Measurements from ENCODE around the gene ACTR3C. TPM values are rescaled to one million over a fixed set of nuclear protein-coding genes. Genes with fewer than 3 reads are reported as not detected.

The ACTR3C gene
- 6.1 TPM for polyA plus RNA-seq
- long read RNA-seq, donor 1, full-length matches to known transcripts = 2 of 2 reads
- long read RNA-seq, donor 1, partial matches to known transcripts = 0 of 2 reads
- long read RNA-seq, donor 1, other reads (novel, unspliced or antisense) = 0 of 2 reads
- long read RNA-seq, donor 2, full-length matches to known transcripts = 3 of 3 reads
- long read RNA-seq, donor 2, partial matches to known transcripts = 0 of 3 reads
- long read RNA-seq, donor 2, other reads (novel, unspliced or antisense) = 0 of 3 reads
- long read RNA-seq, donor 3, full-length matches to known transcripts = 3 of 3 reads
- long read RNA-seq, donor 3, partial matches to known transcripts = 0 of 3 reads
- long read RNA-seq, donor 3, other reads (novel, unspliced or antisense) = 0 of 3 reads
- long read RNA-seq, donor 4 = 0 reads
- long read RNA-seq, donor 5, full-length matches to known transcripts = 3 of 3 reads
- long read RNA-seq, donor 5, partial matches to known transcripts = 0 of 3 reads
- long read RNA-seq, donor 5, other reads (novel, unspliced or antisense) = 0 of 3 reads
- long read RNA-seq, donor 6, full-length matches to known transcripts = 3 of 3 reads
- long read RNA-seq, donor 6, partial matches to known transcripts = 0 of 3 reads
- long read RNA-seq, donor 6, other reads (novel, unspliced or antisense) = 0 of 3 reads
- long read RNA-seq, donor 7 = 0 reads
- long read RNA-seq, donor 8, full-length matches to known transcripts = 3 of 3 reads
- long read RNA-seq, donor 8, partial matches to known transcripts = 0 of 3 reads
- long read RNA-seq, donor 8, other reads (novel, unspliced or antisense) = 0 of 3 reads
- long read RNA-seq, donor 9 = 0 reads
- long read RNA-seq, donor 10, full-length matches to known transcripts = 1 of 1 reads
- long read RNA-seq, donor 10, partial matches to known transcripts = 0 of 1 reads
- long read RNA-seq, donor 10, other reads (novel, unspliced or antisense) = 0 of 1 reads
- long read RNA-seq, donor 11 = 0 reads

GRCh38 chr7:150322833-150323681 lies at the start of gene ACTR3C, which contains the start of gene LRRC61:
ACTR3C (minus strand) TSS chr7:150323545; CDS start chr7:150295296, 28,249 bp downstream.
LRRC61 (plus strand) TSS chr7:150323355; CDS start chr7:150336862, 13,507 bp downstream.
- no CpG with 5 or more reads among the region's 82 CpGs for WGBS (ENCODE audit: insufficient coverage, low lambda C conversion rate)

GRCh38 chr7:150372271-150373048 lies 49.1 kb upstream of the ACTR3C start:
- no peak for DNase-seq
- peaks cover 2% of the 10 kb centered on the region for H3K9me3 ChIP-seq (ENCODE audit: control insufficient read depth, low read depth, low read length)
- H3K27me3 ChIP-seq (ENCODE audit: control insufficient read depth, insufficient read depth, low read length) = no peaks in the 10 kb centered on the region
- H3K4me1 ChIP-seq (ENCODE audit: control insufficient read depth, insufficient read depth, low read length) = peaks cover 67% of the 10 kb centered on the region
- H3K4me3 ChIP-seq (ENCODE audit: low read length) = no peak overlapping the region
- H3K36me3 ChIP-seq (ENCODE audit: control insufficient read depth, insufficient read depth, low read length) = peaks cover 47% of the 10 kb centered on the region
- H3K27ac ChIP-seq (ENCODE audit: low read length) = no peak overlapping the region
- no CpG with 5 or more reads among the region's 79 CpGs for WGBS (ENCODE audit: insufficient coverage, low lambda C conversion rate)

More at GRCh38 chr7:150322833-150323681, at the start of gene ACTR3C, which contains the start of gene LRRC61:
- Histone ChIP-seq H3K4me1 (ENCODE audit: control insufficient read depth, insufficient read depth, low read length) (peaks cover 22% of the 10 kb centered on the region), H3K9me3 (ENCODE audit: control insufficient read depth, low read depth, low read length) (no peaks in the 10 kb centered on the region), H3K36me3 (ENCODE audit: control insufficient read depth, insufficient read depth, low read length) (peaks cover 24% of the 10 kb centered on the region), H3K27ac (ENCODE audit: low read length) (peak within 1 kb of the TSS; percentile 85), H3K27me3 (ENCODE audit: control insufficient read depth, insufficient read depth, low read length) (no peaks in the 10 kb centered on the region), H3K4me3 (ENCODE audit: low read length) (peak within 1 kb of the TSS; percentile 82)
- peak; percentile 68 to 87 for DNase-seq

GRCh38 chr7:150371996-150372270 lies 48.6 kb upstream of the ACTR3C start:
- no peaks in the 10 kb centered on the region for H3K27me3 ChIP-seq (ENCODE audit: control insufficient read depth, insufficient read depth, low read length)
- no peak overlapping the region for H3K27ac ChIP-seq (ENCODE audit: low read length)
- H3K4me1 ChIP-seq (ENCODE audit: control insufficient read depth, insufficient read depth, low read length) = peaks cover 66% of the 10 kb centered on the region
- no CpG with 5 or more reads among the region's 30 CpGs for WGBS (ENCODE audit: insufficient coverage, low lambda C conversion rate)
- H3K9me3 ChIP-seq (ENCODE audit: control insufficient read depth, low read depth, low read length) = peaks cover 2% of the 10 kb centered on the region
- DNase-seq = no peak
- H3K36me3 ChIP-seq (ENCODE audit: control insufficient read depth, insufficient read depth, low read length) = peaks cover 47% of the 10 kb centered on the region
- no peak overlapping the region for H3K4me3 ChIP-seq (ENCODE audit: low read length)

- Histone ChIP-seq H3K27me3 (ENCODE audit: control insufficient read depth, insufficient read depth, low read length) (no peaks in the 10 kb centered on the region), H3K4me1 (ENCODE audit: control insufficient read depth, insufficient read depth, low read length) (peaks cover 62% of the 10 kb centered on the region), H3K9me3 (ENCODE audit: control insufficient read depth, low read depth, low read length) (peaks cover 2% of the 10 kb centered on the region), H3K36me3 (ENCODE audit: control insufficient read depth, insufficient read depth, low read length) (peaks cover 47% of the 10 kb centered on the region), H3K4me3 (ENCODE audit: low read length) (no peak overlapping the region), H3K27ac (ENCODE audit: low read length) (peak overlapping the region; percentile 94)
- DNase-seq = no peak
- WGBS (ENCODE audit: insufficient coverage, low lambda C conversion rate) = no CpG with 5 or more reads among the region's 48 CpGs
Observed at GRCh38 chr7:150371131-150371995, 48.0 kb upstream of the ACTR3C start.

GRCh38 chr7:150370612-150371071 lies 47.3 kb upstream of the ACTR3C start:
- peaks cover 2% of the 10 kb centered on the region for H3K9me3 ChIP-seq (ENCODE audit: control insufficient read depth, low read depth, low read length)
- DNase-seq = no peak
- H3K27me3 ChIP-seq (ENCODE audit: control insufficient read depth, insufficient read depth, low read length) = no peaks in the 10 kb centered on the region
- peaks cover 57% of the 10 kb centered on the region for H3K4me1 ChIP-seq (ENCODE audit: control insufficient read depth, insufficient read depth, low read length)
- H3K36me3 ChIP-seq (ENCODE audit: control insufficient read depth, insufficient read depth, low read length) = peaks cover 47% of the 10 kb centered on the region
- no CpG with 5 or more reads among the region's 3 CpGs for WGBS (ENCODE audit: insufficient coverage, low lambda C conversion rate)
- peak overlapping the region; percentile 82 for H3K4me3 ChIP-seq (ENCODE audit: low read length)
- H3K27ac ChIP-seq (ENCODE audit: low read length) = peak overlapping the region; percentile 94

GRCh38 chr7:150369748-150370501 lies 46.6 kb upstream of the ACTR3C start:
- WGBS (ENCODE audit: insufficient coverage, low lambda C conversion rate) = no CpG with 5 or more reads among the region's 23 CpGs
- Histone ChIP-seq H3K36me3 (ENCODE audit: control insufficient read depth, insufficient read depth, low read length) (peaks cover 45% of the 10 kb centered on the region), H3K4me1 (ENCODE audit: control insufficient read depth, insufficient read depth, low read length) (peaks cover 55% of the 10 kb centered on the region), H3K27ac (ENCODE audit: low read length) (peak overlapping the region; percentile 94), H3K9me3 (ENCODE audit: control insufficient read depth, low read depth, low read length) (peaks cover 2% of the 10 kb centered on the region), H3K27me3 (ENCODE audit: control insufficient read depth, insufficient read depth, low read length) (no peaks in the 10 kb centered on the region), H3K4me3 (ENCODE audit: low read length) (peak overlapping the region; percentile 82)
- DNase-seq = peak in 1 of 2 donors; percentile 33

- peaks cover 39% of the 10 kb centered on the region for H3K36me3 ChIP-seq (ENCODE audit: control insufficient read depth, insufficient read depth, low read length)
- peak overlapping the region; percentile 94 for H3K27ac ChIP-seq (ENCODE audit: low read length)
- no peaks in the 10 kb centered on the region for H3K27me3 ChIP-seq (ENCODE audit: control insufficient read depth, insufficient read depth, low read length)
- WGBS (ENCODE audit: insufficient coverage, low lambda C conversion rate) = no CpG with 5 or more reads among the region's 58 CpGs
- H3K4me3 ChIP-seq (ENCODE audit: low read length) = peak overlapping the region; percentile 82
- peak; percentile 59 to 85 for DNase-seq
- peaks cover 2% of the 10 kb centered on the region for H3K9me3 ChIP-seq (ENCODE audit: control insufficient read depth, low read depth, low read length)
- peaks cover 49% of the 10 kb centered on the region for H3K4me1 ChIP-seq (ENCODE audit: control insufficient read depth, insufficient read depth, low read length)
Observed at GRCh38 chr7:150368884-150369747, 45.8 kb upstream of the ACTR3C start.
